ENCODE results near the gene PEX6. TPM values are rescaled to one million over a fixed set of nuclear protein-coding genes. Genes with fewer than 3 reads are reported as not detected.
A peak's percentile ranks its signal among the peaks of the same experiment; 100 is the strongest.

PEX6 gene
- total and polyA plus RNA-seq, 2 experiments from 2014 or later: 6.5 to 25.1 TPM

DNA sequence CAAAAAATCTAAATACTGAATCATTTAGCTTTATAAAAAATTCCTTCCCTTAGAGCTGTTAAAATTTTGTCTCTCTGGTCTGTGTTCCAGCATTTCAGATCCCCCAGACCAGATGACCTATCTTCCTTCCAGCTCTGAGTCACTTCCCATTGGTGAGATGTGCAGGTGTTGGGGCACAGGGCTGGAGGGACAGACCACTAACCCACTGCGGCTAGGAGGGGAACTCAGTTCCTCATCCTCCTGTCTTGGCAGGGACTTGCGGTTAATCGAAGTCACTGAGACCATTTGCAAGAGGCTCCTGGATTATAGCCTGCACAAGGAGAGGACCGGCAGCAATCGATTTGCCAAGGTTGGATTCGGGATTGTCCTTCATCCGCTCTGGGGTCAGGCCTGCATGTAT is 43.7 kb downstream of the PEX6 start:
- Histone ChIP-seq H2AFZ (no peak overlapping the region), H3K79me2 (replicated peaks; ENCODE audit: insufficient read depth) (peaks cover 52% of the 10 kb centered on the region), H3K36me3 (ENCODE audit: insufficient read depth) (peaks cover 32% of the 10 kb centered on the region), H3K4me2 (no peak overlapping the region), H3K27me3 (ENCODE audit: insufficient read depth) (no peaks in the 10 kb centered on the region), H3F3A (replicated peaks; ENCODE audit: low read depth) (peaks cover 20% of the 10 kb centered on the region; the same call in 1 of the 2 replicates), H3K27ac (ENCODE audit: low read depth) (no peak overlapping the region), H3K4me1 (ENCODE audit: insufficient read depth) (peaks cover 9% of the 10 kb centered on the region), H4K20me1 (replicated peaks; ENCODE audit: insufficient read depth) (peaks cover 22% of the 10 kb centered on the region), H3K9me2 (ENCODE audit: insufficient read depth) (no peaks in the 10 kb centered on the region), H3K4me3 (no peak overlapping the region)
- H3K27me3 Mint-ChIP-seq (ENCODE audit: insufficient read depth, low read depth, poor library complexity): peaks cover 18% of the 10 kb centered on the region
- H3K4me3 Mint-ChIP-seq: no peak overlapping the region
- peaks cover 32% of the 10 kb centered on the region for H3K4me1 Mint-ChIP-seq
- H3K27ac Mint-ChIP-seq: no peak overlapping the region
- H3K9me3 Mint-ChIP-seq: no peaks in the 10 kb centered on the region
- no peak for DNase-seq (ENCODE audit: low spot score)
- no peak for TF ChIP-seq EZH2phosphoT487 (IDR thresholded peaks at IDR 0.05; ENCODE audit: unreplicated experiment)
- TF ChIP-seq, protein P1, sequence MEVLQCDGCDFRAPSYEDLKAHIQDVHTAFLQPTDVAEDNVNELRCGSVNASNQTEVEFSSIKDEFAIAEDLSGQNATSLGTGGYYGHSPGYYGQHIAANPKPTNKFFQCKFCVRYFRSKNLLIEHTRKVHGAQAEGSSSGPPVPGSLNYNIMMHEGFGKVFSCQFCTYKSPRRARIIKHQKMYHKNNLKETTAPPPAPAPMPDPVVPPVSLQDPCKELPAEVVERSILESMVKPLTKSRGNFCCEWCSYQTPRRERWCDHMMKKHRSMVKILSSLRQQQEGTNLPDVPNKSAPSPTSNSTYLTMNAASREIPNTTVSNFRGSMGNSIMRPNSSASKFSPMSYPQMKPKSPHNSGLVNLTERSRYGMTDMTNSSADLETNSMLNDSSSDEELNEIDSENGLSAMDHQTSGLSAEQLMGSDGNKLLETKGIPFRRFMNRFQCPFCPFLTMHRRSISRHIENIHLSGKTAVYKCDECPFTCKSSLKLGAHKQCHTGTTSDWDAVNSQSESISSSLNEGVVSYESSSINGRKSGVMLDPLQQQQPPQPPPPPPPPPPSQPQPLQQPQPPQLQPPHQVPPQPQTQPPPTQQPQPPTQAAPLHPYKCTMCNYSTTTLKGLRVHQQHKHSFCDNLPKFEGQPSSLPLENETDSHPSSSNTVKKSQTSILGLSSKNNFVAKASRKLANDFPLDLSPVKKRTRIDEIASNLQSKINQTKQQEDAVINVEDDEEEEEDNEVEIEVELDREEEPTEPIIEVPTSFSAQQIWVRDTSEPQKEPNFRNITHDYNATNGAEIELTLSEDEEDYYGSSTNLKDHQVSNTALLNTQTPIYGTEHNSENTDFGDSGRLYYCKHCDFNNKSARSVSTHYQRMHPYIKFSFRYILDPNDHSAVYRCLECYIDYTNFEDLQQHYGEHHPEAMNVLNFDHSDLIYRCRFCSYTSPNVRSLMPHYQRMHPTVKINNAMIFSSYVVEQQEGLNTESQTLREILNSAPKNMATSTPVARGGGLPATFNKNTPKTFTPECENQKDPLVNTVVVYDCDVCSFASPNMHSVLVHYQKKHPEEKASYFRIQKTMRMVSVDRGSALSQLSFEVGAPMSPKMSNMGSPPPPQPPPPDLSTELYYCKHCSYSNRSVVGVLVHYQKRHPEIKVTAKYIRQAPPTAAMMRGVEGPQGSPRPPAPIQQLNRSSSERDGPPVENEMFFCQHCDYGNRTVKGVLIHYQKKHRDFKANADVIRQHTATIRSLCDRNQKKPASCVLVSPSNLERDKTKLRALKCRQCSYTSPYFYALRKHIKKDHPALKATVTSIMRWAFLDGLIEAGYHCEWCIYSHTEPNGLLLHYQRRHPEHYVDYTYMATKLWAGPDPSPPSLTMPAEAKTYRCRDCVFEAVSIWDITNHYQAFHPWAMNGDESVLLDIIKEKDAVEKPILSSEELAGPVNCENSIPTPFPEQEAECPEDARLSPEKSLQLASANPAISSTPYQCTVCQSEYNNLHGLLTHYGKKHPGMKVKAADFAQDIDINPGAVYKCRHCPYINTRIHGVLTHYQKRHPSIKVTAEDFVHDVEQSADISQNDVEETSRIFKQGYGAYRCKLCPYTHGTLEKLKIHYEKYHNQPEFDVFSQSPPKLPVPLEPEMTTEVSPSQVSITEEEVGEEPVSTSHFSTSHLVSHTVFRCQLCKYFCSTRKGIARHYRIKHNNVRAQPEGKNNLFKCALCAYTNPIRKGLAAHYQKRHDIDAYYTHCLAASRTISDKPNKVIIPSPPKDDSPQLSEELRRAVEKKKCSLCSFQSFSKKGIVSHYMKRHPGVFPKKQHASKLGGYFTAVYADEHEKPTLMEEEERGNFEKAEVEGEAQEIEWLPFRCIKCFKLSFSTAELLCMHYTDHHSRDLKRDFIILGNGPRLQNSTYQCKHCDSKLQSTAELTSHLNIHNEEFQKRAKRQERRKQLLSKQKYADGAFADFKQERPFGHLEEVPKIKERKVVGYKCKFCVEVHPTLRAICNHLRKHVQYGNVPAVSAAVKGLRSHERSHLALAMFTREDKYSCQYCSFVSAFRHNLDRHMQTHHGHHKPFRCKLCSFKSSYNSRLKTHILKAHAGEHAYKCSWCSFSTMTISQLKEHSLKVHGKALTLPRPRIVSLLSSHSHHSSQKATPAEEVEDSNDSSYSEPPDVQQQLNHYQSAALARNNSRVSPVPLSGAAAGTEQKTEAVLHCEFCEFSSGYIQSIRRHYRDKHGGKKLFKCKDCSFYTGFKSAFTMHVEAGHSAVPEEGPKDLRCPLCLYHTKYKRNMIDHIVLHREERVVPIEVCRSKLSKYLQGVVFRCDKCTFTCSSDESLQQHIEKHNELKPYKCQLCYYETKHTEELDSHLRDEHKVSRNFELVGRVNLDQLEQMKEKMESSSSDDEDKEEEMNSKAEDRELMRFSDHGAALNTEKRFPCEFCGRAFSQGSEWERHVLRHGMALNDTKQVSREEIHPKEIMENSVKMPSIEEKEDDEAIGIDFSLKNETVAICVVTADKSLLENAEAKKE (CRISPR knock-in tag; IDR thresholded peaks at IDR 0.05): no peak
- peaks cover 88% of the 10 kb centered on the region for H3K36me3 Mint-ChIP-seq (ENCODE audit: low read depth)
- no peak for ATAC-seq

DNA sequence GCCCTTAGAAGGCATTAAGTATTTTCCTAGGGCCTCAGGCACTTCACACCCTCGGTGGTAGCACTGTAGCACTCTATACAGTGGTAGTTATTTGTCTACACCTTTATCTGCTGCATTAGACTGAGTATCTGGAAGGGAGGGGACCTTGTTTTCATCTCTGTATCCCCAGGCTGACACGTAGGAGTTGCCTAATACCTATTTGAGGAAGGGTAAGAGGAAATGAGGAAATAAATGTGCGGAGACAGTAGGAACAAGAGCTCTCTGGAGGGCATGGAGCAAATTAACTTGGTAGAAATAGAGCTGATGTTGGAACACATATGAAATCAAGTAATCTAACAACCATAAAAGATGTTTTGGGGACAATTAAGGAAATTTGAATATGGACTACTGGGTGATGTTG is 45.8 kb downstream of the PEX6 start:
- Histone ChIP-seq H2AFZ (no peak overlapping the region), H3K36me3 (ENCODE audit: insufficient read depth) (peaks cover 32% of the 10 kb centered on the region), H3F3A (replicated peaks; ENCODE audit: low read depth) (peaks cover 33% of the 10 kb centered on the region), H3K9me2 (ENCODE audit: insufficient read depth) (no peaks in the 10 kb centered on the region), H3K4me1 (ENCODE audit: insufficient read depth) (peaks cover 14% of the 10 kb centered on the region), H3K4me3 (no peak overlapping the region), H3K27me3 (ENCODE audit: insufficient read depth) (no peaks in the 10 kb centered on the region), H3K27ac (ENCODE audit: low read depth) (no peak overlapping the region), H3K4me2 (no peak overlapping the region), H4K20me1 (replicated peaks; ENCODE audit: insufficient read depth) (peaks cover 22% of the 10 kb centered on the region), H3K79me2 (replicated peaks; ENCODE audit: insufficient read depth) (peaks cover 55% of the 10 kb centered on the region)
- Mint-ChIP-seq H3K4me3 (no peak overlapping the region), H3K9me3 (no peaks in the 10 kb centered on the region; the same call in 2 of the 3 replicates), H3K36me3 (ENCODE audit: low read depth) (peaks cover 72% of the 10 kb centered on the region), H3K27me3 (ENCODE audit: insufficient read depth, low read depth, poor library complexity) (peaks cover 19% of the 10 kb centered on the region), H3K27ac (0 out of 2 replicates have a peak overlapping the region, but pooled peaks have one; percentile 1), H3K4me1 (peaks cover 28% of the 10 kb centered on the region)
- TF ChIP-seq EZH2 (IDR thresholded peaks at IDR 0.05; ENCODE audit: low read depth, unreplicated experiment): no peak
- TF ChIP-seq POLR2AphosphoS5 (IDR thresholded peaks at IDR 0.05; ENCODE audit: low read depth): no peak
- TF ChIP-seq JUNB (IDR thresholded peaks at IDR 0.05; ENCODE audit: unreplicated experiment): no peak
- no peak for TF ChIP-seq STAT1 (IDR thresholded peaks at IDR 0.05; ENCODE audit: unreplicated experiment)
- TF ChIP-seq, protein P1 (CRISPR knock-in tag; IDR thresholded peaks at IDR 0.05): no peak
- no peak for DNase-seq (ENCODE audit: low spot score)
- no peak for ATAC-seq

Data from GM23338 (cell line).